ENCODE data around the gene ZRSR2.
"Not testable (repeated sequence)": the region's sequence is repeated elsewhere in the genome, so short reads cannot be mapped to it uniquely, and the experiment has no call there.

- TF ChIP-seq CTCF (IDR thresholded peaks at IDR 0.05 in 4 of 5, conservative IDR thresholded peaks at IDR 0.05 in 1 of 5); POLR2A (IDR thresholded peaks at IDR 0.05): not testable (repeated sequence)
Measured at GRCh38 chrX:15759886-15760285, 30.4 kb upstream of the ZRSR2 start.

All from gastrocnemius medialis (tissue), 4 donors.